Body of pancreas (tissue), 4 donors: ENCODE measurements around the gene BICD2. TPM values are rescaled to one million over a fixed set of nuclear protein-coding genes. Genes with fewer than 3 reads are reported as not detected.

Experiments used
- ATAC-seq: fragments of 150-250 bp; one replicate; pipeline ENCODE4 v1.9.1; 2016
- DNase-seq, 4 donors: peaks; one replicate each; pipeline ENCODE4 v3.0.0-alpha.2; 2019
- H3K27ac ChIP-seq, 4 donors: fragments of 200-600 bp; sonication (generic); 1 replicate in 3 of 4; 2 replicates in 1 of 4; pipeline versions ENCODE4 v1.5.1 to v1.6.1; 2016 to 2019; ENCODE audit warnings: mild to moderate bottlenecking in 1 of 4, mixed read lengths in 1 of 4, moderate library complexity in 1 of 4
- H3K27me3 ChIP-seq, 2 donors: fragments of 200-600 bp; sonication (generic); one replicate each; pipeline ENCODE4 v1.6.0; 2016; ENCODE audit warnings: mild to moderate bottlenecking in 1 of 2
- H3K36me3 ChIP-seq, 2 donors: fragments of 200-600 bp; sonication (generic); replicated peaks in 1 of 2; 2 replicates each; pipeline ENCODE4 v1.5.1; 2016; ENCODE audit warnings: low read depth in 2 of 2; ENCODE audit not compliant: insufficient read depth in 1 of 2
- H3K4me1 ChIP-seq: fragments of 200-600 bp; sonication (generic); one replicate; pipeline ENCODE4 v1.6.0; 2016
- H3K4me3 ChIP-seq, 2 donors: fragments of 200-600 bp; sonication (generic); 1 replicate in 1 of 2; 2 replicates in 1 of 2; pipeline ENCODE4 v1.5.1; 2016 to 2019
- H3K9me3 ChIP-seq, 3 donors: fragments of 200-600 bp; sonication (generic); 1 replicate in 2 of 3; 2 replicates in 1 of 3; pipeline ENCODE4 v1.5.1; 2016
- POLR2A ChIP-seq, 3 donors: fragments of 450-650 bp; IDR thresholded peaks; one replicate each; pipeline ENCODE4 v1.6.1; 2016; ENCODE audit warnings: antibody characterized with exemption in 3 of 3, mild to moderate bottlenecking in 2 of 3
- WGBS, 2 donors: methylation state at CpG; one replicate each; pipeline ENCODE4 v1.1.5; 2017; 5-methylcytosine and 5-hydroxymethylcytosine counted together
- intact Hi-C: fragments of 100-400 bp; cut with DNase I; formaldehyde crosslinking; loops from one replicate; pipeline ENCODE4 v1.15.1; 2023
- total RNA-seq, 2 donors: library from RNA; depleted of rRNA; stranded (reverse); fragments of >200 nt; gene quantifications; one replicate each; pipeline ENCODE4 v1.1.0, GENCODE V29; 2016
- TF ChIP-seq, protein P1 (sequence below), 7 experiments: fragments of 450-650 bp in 4 of 7; fragments of 200-600 bp in 3 of 7; sonication (generic) in 3 of 7; IDR thresholded peaks; one replicate each; pipeline ENCODE4 v1.5.1; 2016 to 2019; ENCODE audit warnings: antibody characterized with exemption in 7 of 7

The BICD2 gene
- total RNA-seq, 2 donors from 2014 or later: 16.1 to 16.8 TPM

DNA sequence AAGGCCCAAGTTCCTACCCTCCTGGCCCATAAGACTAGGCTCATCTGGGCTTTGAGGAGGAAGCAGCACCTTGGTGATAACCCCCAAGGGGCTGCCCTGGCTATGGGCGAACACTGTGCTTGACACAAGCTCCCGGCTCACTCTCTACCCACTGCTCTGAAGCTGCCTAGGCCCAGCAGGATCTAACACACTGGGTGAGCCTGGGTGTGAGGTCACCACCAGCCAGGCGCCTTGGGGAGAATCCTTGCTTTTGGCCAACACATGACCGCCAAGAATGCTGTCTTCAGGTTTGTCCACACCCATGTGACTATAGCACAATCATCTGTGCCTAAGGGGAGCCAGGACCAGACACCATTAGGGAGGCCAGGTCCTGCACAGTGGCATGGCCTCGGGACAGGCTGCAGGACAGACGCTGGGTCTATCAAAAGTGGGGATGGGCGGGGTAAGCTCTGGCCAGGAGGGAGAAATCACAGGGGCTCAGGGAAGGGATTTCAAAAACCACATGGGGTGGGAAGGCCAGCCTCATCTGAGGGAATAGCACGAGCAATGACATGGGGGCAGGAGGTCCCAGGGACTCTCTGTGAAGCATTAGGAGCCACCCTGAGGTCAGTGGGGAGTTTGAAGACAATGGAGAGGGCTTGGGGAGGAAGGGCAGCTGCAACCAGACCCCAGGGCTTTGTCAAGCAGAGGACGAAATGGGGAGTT lies 29.6 kb downstream of the BICD2 start:
- 95% methylated on average over 9 of the region's 9 CpGs for WGBS, 2 donors
- TF ChIP-seq, protein P1, sequence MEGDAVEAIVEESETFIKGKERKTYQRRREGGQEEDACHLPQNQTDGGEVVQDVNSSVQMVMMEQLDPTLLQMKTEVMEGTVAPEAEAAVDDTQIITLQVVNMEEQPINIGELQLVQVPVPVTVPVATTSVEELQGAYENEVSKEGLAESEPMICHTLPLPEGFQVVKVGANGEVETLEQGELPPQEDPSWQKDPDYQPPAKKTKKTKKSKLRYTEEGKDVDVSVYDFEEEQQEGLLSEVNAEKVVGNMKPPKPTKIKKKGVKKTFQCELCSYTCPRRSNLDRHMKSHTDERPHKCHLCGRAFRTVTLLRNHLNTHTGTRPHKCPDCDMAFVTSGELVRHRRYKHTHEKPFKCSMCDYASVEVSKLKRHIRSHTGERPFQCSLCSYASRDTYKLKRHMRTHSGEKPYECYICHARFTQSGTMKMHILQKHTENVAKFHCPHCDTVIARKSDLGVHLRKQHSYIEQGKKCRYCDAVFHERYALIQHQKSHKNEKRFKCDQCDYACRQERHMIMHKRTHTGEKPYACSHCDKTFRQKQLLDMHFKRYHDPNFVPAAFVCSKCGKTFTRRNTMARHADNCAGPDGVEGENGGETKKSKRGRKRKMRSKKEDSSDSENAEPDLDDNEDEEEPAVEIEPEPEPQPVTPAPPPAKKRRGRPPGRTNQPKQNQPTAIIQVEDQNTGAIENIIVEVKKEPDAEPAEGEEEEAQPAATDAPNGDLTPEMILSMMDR (IDR thresholded peaks at IDR 0.05): no peak
- no peak for TF ChIP-seq POLR2A (IDR thresholded peaks at IDR 0.05)
- DNase-seq: peak in 1 of 4 donors; percentile 11
- intact Hi-C loops: no loop called here
- no peaks in the 10 kb centered on the region for H3K27me3 ChIP-seq
- H3K9me3 ChIP-seq: no peaks in the 10 kb centered on the region
- no peaks in the 10 kb centered on the region for H3K36me3 ChIP-seq
- H3K4me3 ChIP-seq: no peak overlapping the region
- H3K4me1 ChIP-seq: peaks cover 29% of the 10 kb centered on the region
- no peak for ATAC-seq
- H3K27ac ChIP-seq: no peak overlapping the region

DNA sequence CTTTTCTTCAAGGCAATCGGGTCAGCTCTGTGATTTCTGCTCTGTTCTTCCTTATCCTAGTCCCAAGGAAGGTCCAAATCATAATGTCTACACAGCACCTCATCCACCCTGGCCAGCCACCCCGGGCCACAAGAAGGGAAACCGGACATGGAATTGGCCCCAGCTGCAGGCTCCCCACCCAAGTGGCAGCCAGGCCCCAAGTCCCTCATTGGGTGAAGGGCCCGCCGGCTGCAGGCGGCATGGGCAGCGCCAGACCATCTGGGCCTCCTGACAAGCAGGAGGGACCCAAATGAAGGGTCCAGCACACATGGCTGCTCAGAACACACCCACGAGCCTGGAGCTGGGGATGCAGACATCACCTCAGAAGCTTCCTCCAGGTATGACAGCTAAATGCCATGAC lies 33.7 kb downstream of the BICD2 start:
- Histone ChIP-seq H3K27me3 (no peaks in the 10 kb centered on the region), H3K36me3 (peaks cover 0 to 4% of the 10 kb centered on the region in 2 donors), H3K4me3 (no peak overlapping the region), H3K4me1 (peaks cover under 1% of the 10 kb centered on the region), H3K9me3 (no peaks in the 10 kb centered on the region), H3K27ac (no peak overlapping the region)
- no peak for TF ChIP-seq POLR2A (IDR thresholded peaks at IDR 0.05)
- TF ChIP-seq, protein P1 (IDR thresholded peaks at IDR 0.05): no peak
- intact Hi-C loops: no loop called here
- ATAC-seq (no peak), DNase-seq (no peak)
- 95 to 100% methylated on average over 1 to 7 of the region's 8 CpGs for WGBS, 2 donors

DNA sequence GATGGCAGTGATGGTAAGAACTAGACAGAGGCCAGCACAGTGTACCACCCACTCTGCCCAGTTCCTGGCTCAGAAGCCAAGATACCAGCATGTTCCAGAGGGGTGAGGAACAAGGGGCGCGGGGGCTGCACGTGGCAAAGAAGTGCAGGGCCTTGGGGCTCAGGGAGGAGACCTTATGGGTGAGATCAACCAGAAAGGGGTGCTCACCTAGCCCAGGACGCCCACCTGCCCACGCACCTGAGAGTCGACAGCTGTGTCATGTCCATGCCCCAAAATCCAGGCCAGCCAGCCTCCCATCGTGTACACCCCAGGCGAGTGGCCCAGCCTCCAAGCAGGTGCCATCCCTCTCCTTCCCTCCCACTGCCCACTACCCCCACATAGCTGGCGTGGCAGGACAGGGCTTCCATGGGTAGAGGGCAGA lies 34.9 kb downstream of the BICD2 start:
- ATAC-seq: no peak
- no peaks in the 10 kb centered on the region for H3K9me3 ChIP-seq

DNA sequence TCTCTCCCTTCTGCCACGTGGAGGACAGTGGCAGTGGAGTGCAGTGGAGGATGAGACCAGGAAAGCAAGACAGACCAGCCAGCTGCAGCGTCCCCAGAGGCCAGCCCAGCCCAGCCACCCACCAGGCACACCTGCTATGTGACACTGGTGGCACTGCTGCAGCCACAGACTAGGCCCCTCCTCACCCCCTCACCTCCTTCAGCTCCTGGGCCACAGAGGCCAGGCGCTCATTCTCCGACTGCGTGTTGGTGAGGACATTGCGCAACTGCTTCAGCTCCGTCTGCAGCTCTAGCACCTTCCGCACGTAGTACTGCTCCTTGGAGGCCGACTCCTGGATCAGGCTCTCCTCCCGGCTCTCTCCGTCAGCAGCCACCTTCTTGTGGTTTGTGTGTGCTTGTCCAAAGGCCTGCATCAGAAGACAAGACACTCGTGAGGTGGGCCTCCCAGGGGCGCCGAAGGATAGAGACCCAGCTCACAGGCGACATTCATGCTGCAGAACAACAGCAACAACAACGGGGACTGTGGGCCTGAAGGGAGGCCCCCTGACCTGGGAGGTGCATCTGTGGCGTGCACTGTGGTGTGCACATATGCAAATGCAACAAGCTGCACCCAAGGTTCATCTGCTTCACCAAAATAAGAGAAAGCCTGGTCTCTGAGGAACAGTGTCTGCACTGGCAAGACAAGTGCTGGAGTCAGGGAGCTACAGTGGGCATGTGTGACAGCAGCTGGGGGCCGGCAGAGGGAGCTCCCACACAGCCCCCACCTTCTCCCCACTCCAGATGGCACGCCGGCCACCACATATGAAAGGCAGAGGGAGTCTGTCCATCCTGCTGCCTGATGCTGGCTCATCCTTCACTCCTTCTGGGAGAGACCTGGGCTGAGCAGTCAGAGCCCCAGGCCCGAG lies 35.5 kb downstream of the BICD2 start:
- H3K9me3 ChIP-seq: no peaks in the 10 kb centered on the region
- no peaks in the 10 kb centered on the region for H3K4me1 ChIP-seq
- H3K4me3 ChIP-seq: no peak overlapping the region
- 83 to 91% methylated on average over 17 to 22 of the region's 22 CpGs for WGBS, 2 donors
- peaks cover 0 to 4% of the 10 kb centered on the region in 2 donors for H3K36me3 ChIP-seq
- H3K27ac ChIP-seq: no peak overlapping the region
- DNase-seq (peak in 1 of 4 donors; percentile 1), ATAC-seq (no peak)
- TF ChIP-seq POLR2A (IDR thresholded peaks at IDR 0.05): no peak
- TF ChIP-seq, protein P1 (IDR thresholded peaks at IDR 0.05): peak in 1 of 7 experiments; percentile 17
- H3K27me3 ChIP-seq: no peaks in the 10 kb centered on the region
- intact Hi-C loops: no loop called here

More for the DNA sequence above, 34.9 kb downstream of the BICD2 start:
- TF ChIP-seq, protein P1 (IDR thresholded peaks at IDR 0.05): no peak
- Histone ChIP-seq H3K4me3 (no peak overlapping the region), H3K36me3 (peaks cover 0 to 4% of the 10 kb centered on the region in 2 donors), H3K4me1 (no peaks in the 10 kb centered on the region), H3K27ac (no peak overlapping the region), H3K27me3 (no peaks in the 10 kb centered on the region)
- peak in 1 of 4 donors; percentile 5 for DNase-seq
- intact Hi-C loops: no loop called here
- 84 to 95% methylated on average over 4 to 9 of the region's 9 CpGs for WGBS, 2 donors
